GM23338 (cell line): ENCODE measurements around the gene IQCE.
A peak's percentile ranks its signal among the peaks of the same experiment; 100 is the strongest.

Experiments used
- CREB1 ChIP-seq: fragments of 250-450 bp; sonication (Bioruptor Pico); IDR thresholded peaks from 2 replicates; pipeline ENCODE4 v1.5.0; 2020; ENCODE audit warnings: low read depth, mild to moderate bottlenecking, moderate library complexity
- EZH2 ChIP-seq: fragments of 200-600 bp; sonication (generic); IDR thresholded peaks from one replicate; pipeline ENCODE4 v1.8.0; 2017; ENCODE audit warnings: antibody characterized with exemption, mild to moderate bottlenecking, low read depth; ENCODE audit not compliant: unreplicated experiment
- EZH2phosphoT487 ChIP-seq: fragments of 200-600 bp; sonication (generic); IDR thresholded peaks from one replicate; pipeline ENCODE4 v1.8.1; 2018; ENCODE audit warnings: antibody characterized with exemption; ENCODE audit not compliant: unreplicated experiment
- JUNB ChIP-seq: IDR thresholded peaks from one replicate; pipeline ENCODE4 v1.6.1; 2016; ENCODE audit warnings: antibody characterized with exemption; ENCODE audit not compliant: unreplicated experiment
- NANOG ChIP-seq: IDR thresholded peaks from 2 replicates; pipeline ENCODE4 v1.6.1; 2016; ENCODE audit warnings: antibody characterized with exemption, borderline replicate concordance
- POLR2AphosphoS5 ChIP-seq: IDR thresholded peaks from 2 replicates; pipeline ENCODE4 v1.6.1; 2016; ENCODE audit warnings: antibody characterized with exemption, low read depth
- STAT1 ChIP-seq: IDR thresholded peaks from one replicate; pipeline ENCODE4 v1.6.1; 2016; ENCODE audit warnings: antibody characterized with exemption; ENCODE audit not compliant: unreplicated experiment
- ZNF114 ChIP-seq: fragments of 250-450 bp; sonication (Bioruptor Pico); IDR thresholded peaks from 2 replicates; pipeline ENCODE4 v1.5.0; 2020; ENCODE audit warnings: mild to moderate bottlenecking, moderate library complexity
- ZNF331 ChIP-seq: fragments of 250-450 bp; sonication (Bioruptor Pico); IDR thresholded peaks from 2 replicates; pipeline ENCODE4 v1.5.0; 2020; ENCODE audit warnings: low read depth, mild to moderate bottlenecking, moderate library complexity
- TF ChIP-seq, protein P1 (sequence below): IDR thresholded peaks from one replicate; pipeline ENCODE4 v1.6.1; 2018; ENCODE audit warnings: antibody characterized with exemption; ENCODE audit not compliant: unreplicated experiment
- TF ChIP-seq, protein P2 (sequence below), 2 experiments: fragments of 200-600 bp in 1 of 2; sonication (generic) in 1 of 2; conservative IDR thresholded peaks; 2 replicates each; pipeline versions ENCODE4 v1.5.1 to v1.6.1; 2016 to 2017; ENCODE audit warnings: antibody characterized with exemption in 2 of 2, low read depth in 2 of 2, mild to moderate bottlenecking in 2 of 2, moderate library complexity in 1 of 2
- TF ChIP-seq, protein P3 (sequence below): IDR thresholded peaks from 2 replicates; pipeline ENCODE4 v1.6.1; 2016; ENCODE audit warnings: antibody characterized with exemption
- TF ChIP-seq, protein P4 (sequence below): fragments of 250-450 bp; sonication (Bioruptor Pico); IDR thresholded peaks from 2 replicates; pipeline ENCODE4 v1.5.0; 2020; ENCODE audit warnings: mild to moderate bottlenecking, moderate library complexity

DNA sequence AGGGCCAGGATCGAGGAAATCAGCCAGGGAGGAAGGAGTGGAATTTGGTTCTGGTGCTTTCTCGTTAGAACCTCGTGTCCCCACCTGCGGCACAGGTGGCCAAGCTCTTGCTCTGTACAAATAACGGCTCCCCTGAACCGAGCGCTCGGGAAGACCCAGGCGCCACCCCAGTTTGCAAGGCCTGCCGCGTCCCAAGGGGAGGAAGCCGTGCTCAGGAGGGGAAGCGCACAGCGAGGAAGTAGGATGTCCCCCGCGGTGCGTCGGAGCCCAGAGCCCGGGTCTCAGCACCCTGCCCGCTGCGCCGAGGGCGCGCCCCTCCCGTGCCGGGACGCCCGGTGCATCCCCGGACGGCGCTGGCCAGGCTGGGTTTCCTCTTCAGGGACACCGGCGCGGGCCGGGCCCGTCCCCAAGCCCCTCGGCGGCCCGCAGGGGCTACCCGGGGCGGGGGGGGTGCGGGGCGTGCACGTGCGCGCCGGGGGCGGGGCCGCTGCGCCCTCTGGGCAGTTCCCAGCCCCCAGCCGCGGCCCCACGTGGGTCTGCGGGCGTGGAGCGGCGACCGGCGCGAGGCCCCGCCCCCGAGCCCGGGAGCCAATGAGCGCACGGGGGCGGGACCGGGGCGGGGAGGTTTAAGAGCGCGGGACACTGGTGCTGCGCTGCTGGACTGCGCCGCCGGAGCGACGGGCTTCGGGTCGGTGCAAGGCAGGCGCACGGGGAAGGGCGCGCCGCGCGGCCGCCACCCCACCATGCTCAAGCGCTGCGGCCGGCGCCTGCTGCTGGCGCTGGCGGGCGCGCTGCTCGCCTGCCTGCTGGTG lies 39.5 kb upstream of the IQCE start, which contains the start of gene LFNG:
- TF ChIP-seq, protein P1, sequence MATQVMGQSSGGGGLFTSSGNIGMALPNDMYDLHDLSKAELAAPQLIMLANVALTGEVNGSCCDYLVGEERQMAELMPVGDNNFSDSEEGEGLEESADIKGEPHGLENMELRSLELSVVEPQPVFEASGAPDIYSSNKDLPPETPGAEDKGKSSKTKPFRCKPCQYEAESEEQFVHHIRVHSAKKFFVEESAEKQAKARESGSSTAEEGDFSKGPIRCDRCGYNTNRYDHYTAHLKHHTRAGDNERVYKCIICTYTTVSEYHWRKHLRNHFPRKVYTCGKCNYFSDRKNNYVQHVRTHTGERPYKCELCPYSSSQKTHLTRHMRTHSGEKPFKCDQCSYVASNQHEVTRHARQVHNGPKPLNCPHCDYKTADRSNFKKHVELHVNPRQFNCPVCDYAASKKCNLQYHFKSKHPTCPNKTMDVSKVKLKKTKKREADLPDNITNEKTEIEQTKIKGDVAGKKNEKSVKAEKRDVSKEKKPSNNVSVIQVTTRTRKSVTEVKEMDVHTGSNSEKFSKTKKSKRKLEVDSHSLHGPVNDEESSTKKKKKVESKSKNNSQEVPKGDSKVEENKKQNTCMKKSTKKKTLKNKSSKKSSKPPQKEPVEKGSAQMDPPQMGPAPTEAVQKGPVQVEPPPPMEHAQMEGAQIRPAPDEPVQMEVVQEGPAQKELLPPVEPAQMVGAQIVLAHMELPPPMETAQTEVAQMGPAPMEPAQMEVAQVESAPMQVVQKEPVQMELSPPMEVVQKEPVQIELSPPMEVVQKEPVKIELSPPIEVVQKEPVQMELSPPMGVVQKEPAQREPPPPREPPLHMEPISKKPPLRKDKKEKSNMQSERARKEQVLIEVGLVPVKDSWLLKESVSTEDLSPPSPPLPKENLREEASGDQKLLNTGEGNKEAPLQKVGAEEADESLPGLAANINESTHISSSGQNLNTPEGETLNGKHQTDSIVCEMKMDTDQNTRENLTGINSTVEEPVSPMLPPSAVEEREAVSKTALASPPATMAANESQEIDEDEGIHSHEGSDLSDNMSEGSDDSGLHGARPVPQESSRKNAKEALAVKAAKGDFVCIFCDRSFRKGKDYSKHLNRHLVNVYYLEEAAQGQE, result peak; percentile 22
- TF ChIP-seq CREB1 (no peak), EZH2 (no peak), EZH2phosphoT487 (no peak), POLR2AphosphoS5 (peak; percentile 95), JUNB (no peak), NANOG (no peak), ZNF114 (CRISPR knock-in tag) (no peak), ZNF331 (CRISPR knock-in tag) (no peak), STAT1 (no peak)
- TF ChIP-seq, protein P2, sequence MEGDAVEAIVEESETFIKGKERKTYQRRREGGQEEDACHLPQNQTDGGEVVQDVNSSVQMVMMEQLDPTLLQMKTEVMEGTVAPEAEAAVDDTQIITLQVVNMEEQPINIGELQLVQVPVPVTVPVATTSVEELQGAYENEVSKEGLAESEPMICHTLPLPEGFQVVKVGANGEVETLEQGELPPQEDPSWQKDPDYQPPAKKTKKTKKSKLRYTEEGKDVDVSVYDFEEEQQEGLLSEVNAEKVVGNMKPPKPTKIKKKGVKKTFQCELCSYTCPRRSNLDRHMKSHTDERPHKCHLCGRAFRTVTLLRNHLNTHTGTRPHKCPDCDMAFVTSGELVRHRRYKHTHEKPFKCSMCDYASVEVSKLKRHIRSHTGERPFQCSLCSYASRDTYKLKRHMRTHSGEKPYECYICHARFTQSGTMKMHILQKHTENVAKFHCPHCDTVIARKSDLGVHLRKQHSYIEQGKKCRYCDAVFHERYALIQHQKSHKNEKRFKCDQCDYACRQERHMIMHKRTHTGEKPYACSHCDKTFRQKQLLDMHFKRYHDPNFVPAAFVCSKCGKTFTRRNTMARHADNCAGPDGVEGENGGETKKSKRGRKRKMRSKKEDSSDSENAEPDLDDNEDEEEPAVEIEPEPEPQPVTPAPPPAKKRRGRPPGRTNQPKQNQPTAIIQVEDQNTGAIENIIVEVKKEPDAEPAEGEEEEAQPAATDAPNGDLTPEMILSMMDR (conservative IDR thresholded peaks at IDR 0.05; ENCODE audit: low read depth in 2 of 2), result no peak
- TF ChIP-seq, protein P3, sequence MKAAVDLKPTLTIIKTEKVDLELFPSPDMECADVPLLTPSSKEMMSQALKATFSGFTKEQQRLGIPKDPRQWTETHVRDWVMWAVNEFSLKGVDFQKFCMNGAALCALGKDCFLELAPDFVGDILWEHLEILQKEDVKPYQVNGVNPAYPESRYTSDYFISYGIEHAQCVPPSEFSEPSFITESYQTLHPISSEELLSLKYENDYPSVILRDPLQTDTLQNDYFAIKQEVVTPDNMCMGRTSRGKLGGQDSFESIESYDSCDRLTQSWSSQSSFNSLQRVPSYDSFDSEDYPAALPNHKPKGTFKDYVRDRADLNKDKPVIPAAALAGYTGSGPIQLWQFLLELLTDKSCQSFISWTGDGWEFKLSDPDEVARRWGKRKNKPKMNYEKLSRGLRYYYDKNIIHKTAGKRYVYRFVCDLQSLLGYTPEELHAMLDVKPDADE, result no peak
- TF ChIP-seq, protein P4, sequence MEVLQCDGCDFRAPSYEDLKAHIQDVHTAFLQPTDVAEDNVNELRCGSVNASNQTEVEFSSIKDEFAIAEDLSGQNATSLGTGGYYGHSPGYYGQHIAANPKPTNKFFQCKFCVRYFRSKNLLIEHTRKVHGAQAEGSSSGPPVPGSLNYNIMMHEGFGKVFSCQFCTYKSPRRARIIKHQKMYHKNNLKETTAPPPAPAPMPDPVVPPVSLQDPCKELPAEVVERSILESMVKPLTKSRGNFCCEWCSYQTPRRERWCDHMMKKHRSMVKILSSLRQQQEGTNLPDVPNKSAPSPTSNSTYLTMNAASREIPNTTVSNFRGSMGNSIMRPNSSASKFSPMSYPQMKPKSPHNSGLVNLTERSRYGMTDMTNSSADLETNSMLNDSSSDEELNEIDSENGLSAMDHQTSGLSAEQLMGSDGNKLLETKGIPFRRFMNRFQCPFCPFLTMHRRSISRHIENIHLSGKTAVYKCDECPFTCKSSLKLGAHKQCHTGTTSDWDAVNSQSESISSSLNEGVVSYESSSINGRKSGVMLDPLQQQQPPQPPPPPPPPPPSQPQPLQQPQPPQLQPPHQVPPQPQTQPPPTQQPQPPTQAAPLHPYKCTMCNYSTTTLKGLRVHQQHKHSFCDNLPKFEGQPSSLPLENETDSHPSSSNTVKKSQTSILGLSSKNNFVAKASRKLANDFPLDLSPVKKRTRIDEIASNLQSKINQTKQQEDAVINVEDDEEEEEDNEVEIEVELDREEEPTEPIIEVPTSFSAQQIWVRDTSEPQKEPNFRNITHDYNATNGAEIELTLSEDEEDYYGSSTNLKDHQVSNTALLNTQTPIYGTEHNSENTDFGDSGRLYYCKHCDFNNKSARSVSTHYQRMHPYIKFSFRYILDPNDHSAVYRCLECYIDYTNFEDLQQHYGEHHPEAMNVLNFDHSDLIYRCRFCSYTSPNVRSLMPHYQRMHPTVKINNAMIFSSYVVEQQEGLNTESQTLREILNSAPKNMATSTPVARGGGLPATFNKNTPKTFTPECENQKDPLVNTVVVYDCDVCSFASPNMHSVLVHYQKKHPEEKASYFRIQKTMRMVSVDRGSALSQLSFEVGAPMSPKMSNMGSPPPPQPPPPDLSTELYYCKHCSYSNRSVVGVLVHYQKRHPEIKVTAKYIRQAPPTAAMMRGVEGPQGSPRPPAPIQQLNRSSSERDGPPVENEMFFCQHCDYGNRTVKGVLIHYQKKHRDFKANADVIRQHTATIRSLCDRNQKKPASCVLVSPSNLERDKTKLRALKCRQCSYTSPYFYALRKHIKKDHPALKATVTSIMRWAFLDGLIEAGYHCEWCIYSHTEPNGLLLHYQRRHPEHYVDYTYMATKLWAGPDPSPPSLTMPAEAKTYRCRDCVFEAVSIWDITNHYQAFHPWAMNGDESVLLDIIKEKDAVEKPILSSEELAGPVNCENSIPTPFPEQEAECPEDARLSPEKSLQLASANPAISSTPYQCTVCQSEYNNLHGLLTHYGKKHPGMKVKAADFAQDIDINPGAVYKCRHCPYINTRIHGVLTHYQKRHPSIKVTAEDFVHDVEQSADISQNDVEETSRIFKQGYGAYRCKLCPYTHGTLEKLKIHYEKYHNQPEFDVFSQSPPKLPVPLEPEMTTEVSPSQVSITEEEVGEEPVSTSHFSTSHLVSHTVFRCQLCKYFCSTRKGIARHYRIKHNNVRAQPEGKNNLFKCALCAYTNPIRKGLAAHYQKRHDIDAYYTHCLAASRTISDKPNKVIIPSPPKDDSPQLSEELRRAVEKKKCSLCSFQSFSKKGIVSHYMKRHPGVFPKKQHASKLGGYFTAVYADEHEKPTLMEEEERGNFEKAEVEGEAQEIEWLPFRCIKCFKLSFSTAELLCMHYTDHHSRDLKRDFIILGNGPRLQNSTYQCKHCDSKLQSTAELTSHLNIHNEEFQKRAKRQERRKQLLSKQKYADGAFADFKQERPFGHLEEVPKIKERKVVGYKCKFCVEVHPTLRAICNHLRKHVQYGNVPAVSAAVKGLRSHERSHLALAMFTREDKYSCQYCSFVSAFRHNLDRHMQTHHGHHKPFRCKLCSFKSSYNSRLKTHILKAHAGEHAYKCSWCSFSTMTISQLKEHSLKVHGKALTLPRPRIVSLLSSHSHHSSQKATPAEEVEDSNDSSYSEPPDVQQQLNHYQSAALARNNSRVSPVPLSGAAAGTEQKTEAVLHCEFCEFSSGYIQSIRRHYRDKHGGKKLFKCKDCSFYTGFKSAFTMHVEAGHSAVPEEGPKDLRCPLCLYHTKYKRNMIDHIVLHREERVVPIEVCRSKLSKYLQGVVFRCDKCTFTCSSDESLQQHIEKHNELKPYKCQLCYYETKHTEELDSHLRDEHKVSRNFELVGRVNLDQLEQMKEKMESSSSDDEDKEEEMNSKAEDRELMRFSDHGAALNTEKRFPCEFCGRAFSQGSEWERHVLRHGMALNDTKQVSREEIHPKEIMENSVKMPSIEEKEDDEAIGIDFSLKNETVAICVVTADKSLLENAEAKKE (CRISPR knock-in tag), result no peak
